Measurements from ENCODE around the gene NCBP3.

NCBP3 gene

GRCh38 chr17:3893003-3893719 is 47.1 kb upstream of the NCBP3 start, which contains the start of gene CAMKK1 (continued):
- no peak for TF ChIP-seq ZFP3 (tag by site-specific recombination; IDR thresholded peaks at IDR 0.05; ENCODE audit: low read depth)
- TF ChIP-seq ZNF529 (tag by site-specific recombination; IDR thresholded peaks at IDR 0.05; ENCODE audit: insufficient replicate concordance): no peak
- TF ChIP-seq GLI2 (tag by site-specific recombination; IDR thresholded peaks at IDR 0.05; ENCODE audit: borderline replicate concordance, low read depth): no peak
- no peak for TF ChIP-seq SETDB1 (IDR thresholded peaks at IDR 0.05; ENCODE audit: insufficient read length, low read length)
- no peak for TF ChIP-seq ZNF112 (tag by site-specific recombination; IDR thresholded peaks at IDR 0.05)
- TF ChIP-seq KLF8 (tag by site-specific recombination; IDR thresholded peaks at IDR 0.05): peak; percentile 87
- TF ChIP-seq ZSCAN4 (tag by site-specific recombination; IDR thresholded peaks at IDR 0.05): no peak
- no peak for TF ChIP-seq SALL2 (tag by site-specific recombination; IDR thresholded peaks at IDR 0.05; ENCODE audit: borderline replicate concordance)
- TF ChIP-seq ZNF610 (tag by site-specific recombination; IDR thresholded peaks at IDR 0.05; ENCODE audit: borderline replicate concordance): 0 out of 2 replicates have a peak, but pooled peaks have one; percentile 49
- TF ChIP-seq ZNF202 (tag by site-specific recombination; IDR thresholded peaks at IDR 0.05; ENCODE audit: borderline replicate concordance): no peak
- no peak for TF ChIP-seq ZNF518A (tag by site-specific recombination; conservative IDR thresholded peaks at IDR 0.05; ENCODE audit: low read depth)
- TF ChIP-seq RBAK (tag by site-specific recombination; IDR thresholded peaks at IDR 0.05): no peak
- peak; percentile 85 for TF ChIP-seq KLF16 (tag by site-specific recombination; IDR thresholded peaks at IDR 0.05)
- TF ChIP-seq ZNF624 (tag by site-specific recombination; IDR thresholded peaks at IDR 0.05): no peak
- TF ChIP-seq ZNF580 (tag by site-specific recombination; IDR thresholded peaks at IDR 0.05): no peak
- TF ChIP-seq TSHZ1 (tag by site-specific recombination; IDR thresholded peaks at IDR 0.05; ENCODE audit: borderline replicate concordance): no peak
- no peak for TF ChIP-seq ZBTB11 (tag by site-specific recombination; conservative IDR thresholded peaks at IDR 0.05; ENCODE audit: low read depth)
- no peak for TF ChIP-seq ATF2 (tag by site-specific recombination; IDR thresholded peaks at IDR 0.05; ENCODE audit: low read depth)
- TF ChIP-seq HOXD13 (CRISPR knock-in tag; IDR thresholded peaks at IDR 0.05; ENCODE audit: borderline replicate concordance): no peak
- no peak for TF ChIP-seq ZNF394 (tag by site-specific recombination; IDR thresholded peaks at IDR 0.05; ENCODE audit: borderline replicate concordance)
- TF ChIP-seq ZSCAN23 (tag by site-specific recombination; IDR thresholded peaks at IDR 0.05): no peak
- TF ChIP-seq ZNF211 (tag by site-specific recombination; IDR thresholded peaks at IDR 0.05; ENCODE audit: low read depth): no peak
- TF ChIP-seq ZFP37 (tag by site-specific recombination; IDR thresholded peaks at IDR 0.05): no peak

Data from HEK293 (cell line).